T-helper 2 cell treated with Interferon-gamma antibody and Interleukin-4, amounts not matched to agents 5 μg/mL and 100 μg/mL, for 36 hours (primary cell): ENCODE measurements around the gene NFILZ.

ENCODE experiments used
- DNase-seq: peaks from one replicate; pipeline ENCODE4 v3.0.0; 2021; ENCODE audit warnings: low spot score
- H3K27ac Mint-ChIP-seq: one replicate; pipeline ENCODE4 v1.8.0; 2021; ENCODE audit warnings: mild to moderate bottlenecking, mixed read lengths
- H3K27me3 Mint-ChIP-seq: one replicate; pipeline ENCODE4 v1.8.0; 2021; ENCODE audit warnings: low read depth, mixed read lengths
- H3K36me3 Mint-ChIP-seq: one replicate; pipeline ENCODE4 v1.8.0; 2021; ENCODE audit warnings: low read depth, mixed read lengths
- H3K4me1 Mint-ChIP-seq: one replicate; pipeline ENCODE4 v1.8.0; 2021; ENCODE audit warnings: low read depth, mixed read lengths
- H3K4me3 Mint-ChIP-seq: one replicate; pipeline ENCODE4 v1.8.0; 2022; ENCODE audit warnings: mild to moderate bottlenecking, moderate library complexity, mixed read lengths
- H3K9me3 Mint-ChIP-seq: one replicate; pipeline ENCODE4 v1.8.0; 2021; ENCODE audit warnings: mixed read lengths

The NFILZ gene, protein sequence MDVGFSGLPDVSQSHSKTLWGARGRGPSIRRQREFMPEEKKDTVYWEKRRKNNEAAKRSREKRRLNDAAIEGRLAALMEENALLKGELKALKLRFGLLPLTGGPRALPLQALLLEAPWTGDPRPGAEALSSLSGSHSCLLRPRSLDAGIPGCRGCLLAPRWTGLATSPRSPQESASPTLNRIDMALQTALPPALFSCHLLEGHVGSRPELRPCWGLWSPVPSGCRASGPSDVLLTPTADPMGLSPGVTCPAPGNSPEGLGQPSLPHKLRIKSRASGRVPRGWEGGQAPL

DNA sequence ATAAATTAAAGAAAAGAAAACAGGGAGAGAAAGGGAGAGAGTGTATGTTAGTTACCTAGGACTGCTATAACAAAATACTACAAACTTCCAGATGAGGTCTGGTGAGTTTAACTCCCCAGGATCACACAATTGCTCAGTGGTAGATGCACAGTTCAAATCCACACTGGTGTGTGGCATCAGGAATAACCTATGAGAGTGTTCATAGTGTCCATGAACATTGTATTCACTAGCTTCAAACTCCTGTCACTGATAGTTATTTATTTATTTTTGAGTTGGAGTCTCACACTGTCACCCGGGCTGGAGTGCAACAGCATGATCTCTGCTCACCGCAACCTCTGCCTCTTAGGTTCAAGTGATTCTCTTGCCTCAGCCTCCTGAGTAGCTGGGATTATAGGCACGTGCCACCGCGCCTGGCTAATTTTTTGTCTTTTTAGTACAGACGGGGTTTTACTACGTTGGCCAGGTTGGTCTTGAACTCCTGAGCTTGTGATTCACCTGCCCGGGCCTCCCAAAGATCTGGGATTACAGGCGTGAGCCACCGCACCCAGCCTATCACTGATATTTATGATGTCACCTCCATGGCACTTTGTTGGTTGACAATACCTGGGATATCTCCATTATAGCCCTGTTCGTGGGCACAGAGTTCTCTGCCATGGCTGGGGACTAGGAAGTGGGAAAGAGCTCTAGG lies at the start of gene NFILZ:
TSS of gene NFILZ (plus strand) at position 638 of the 688 bp plus-strand sequence. CDS start 46,133 bp downstream, outside the sequence.
- no peak for DNase-seq
- peaks cover 2% of the 10 kb centered on the region for H3K4me1 Mint-ChIP-seq
- no peak within 1 kb of the TSS for H3K27ac Mint-ChIP-seq
- H3K27me3 Mint-ChIP-seq = no peaks in the 10 kb centered on the region
- no peaks in the 10 kb centered on the region for H3K36me3 Mint-ChIP-seq
- no peaks in the 10 kb centered on the region for H3K9me3 Mint-ChIP-seq
- no peak within 1 kb of the TSS for H3K4me3 Mint-ChIP-seq

DNA sequence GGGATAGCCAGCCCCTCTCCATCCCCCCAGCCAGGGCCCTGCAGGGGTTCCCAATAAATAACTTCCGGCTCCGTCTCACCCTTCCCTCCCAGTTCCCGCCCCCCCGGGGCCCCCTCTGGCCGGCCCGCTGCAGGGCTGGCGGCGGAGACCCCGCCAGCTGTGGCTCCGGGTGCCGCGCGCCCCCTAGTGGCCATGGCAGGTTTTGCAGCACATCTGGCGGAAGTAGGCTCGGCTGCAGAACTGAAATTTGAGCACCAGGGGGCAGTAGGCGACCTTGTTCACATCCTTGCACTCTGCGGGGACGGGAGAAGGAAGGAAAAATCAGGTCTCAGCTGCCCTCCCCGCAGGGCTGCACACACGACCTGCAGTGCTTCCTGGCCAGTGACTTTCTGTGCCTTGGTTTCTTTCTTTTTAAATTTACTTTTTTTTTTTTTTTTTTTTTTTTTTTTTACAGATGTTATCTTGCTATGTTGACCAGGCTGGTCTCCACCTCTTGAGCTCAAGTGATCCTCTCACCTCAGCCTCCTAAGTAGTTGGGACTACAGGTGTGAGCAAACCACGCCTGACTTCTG lies 49.6 kb upstream of the NFILZ start:
- H3K27ac Mint-ChIP-seq = no peak overlapping the region
- H3K9me3 Mint-ChIP-seq = no peaks in the 10 kb centered on the region
- H3K4me1 Mint-ChIP-seq = peaks cover 9% of the 10 kb centered on the region
- H3K4me3 Mint-ChIP-seq = no peak overlapping the region
- peaks cover 7% of the 10 kb centered on the region for H3K36me3 Mint-ChIP-seq
- DNase-seq = peak; percentile 79
- H3K27me3 Mint-ChIP-seq = peaks cover 2% of the 10 kb centered on the region

DNA sequence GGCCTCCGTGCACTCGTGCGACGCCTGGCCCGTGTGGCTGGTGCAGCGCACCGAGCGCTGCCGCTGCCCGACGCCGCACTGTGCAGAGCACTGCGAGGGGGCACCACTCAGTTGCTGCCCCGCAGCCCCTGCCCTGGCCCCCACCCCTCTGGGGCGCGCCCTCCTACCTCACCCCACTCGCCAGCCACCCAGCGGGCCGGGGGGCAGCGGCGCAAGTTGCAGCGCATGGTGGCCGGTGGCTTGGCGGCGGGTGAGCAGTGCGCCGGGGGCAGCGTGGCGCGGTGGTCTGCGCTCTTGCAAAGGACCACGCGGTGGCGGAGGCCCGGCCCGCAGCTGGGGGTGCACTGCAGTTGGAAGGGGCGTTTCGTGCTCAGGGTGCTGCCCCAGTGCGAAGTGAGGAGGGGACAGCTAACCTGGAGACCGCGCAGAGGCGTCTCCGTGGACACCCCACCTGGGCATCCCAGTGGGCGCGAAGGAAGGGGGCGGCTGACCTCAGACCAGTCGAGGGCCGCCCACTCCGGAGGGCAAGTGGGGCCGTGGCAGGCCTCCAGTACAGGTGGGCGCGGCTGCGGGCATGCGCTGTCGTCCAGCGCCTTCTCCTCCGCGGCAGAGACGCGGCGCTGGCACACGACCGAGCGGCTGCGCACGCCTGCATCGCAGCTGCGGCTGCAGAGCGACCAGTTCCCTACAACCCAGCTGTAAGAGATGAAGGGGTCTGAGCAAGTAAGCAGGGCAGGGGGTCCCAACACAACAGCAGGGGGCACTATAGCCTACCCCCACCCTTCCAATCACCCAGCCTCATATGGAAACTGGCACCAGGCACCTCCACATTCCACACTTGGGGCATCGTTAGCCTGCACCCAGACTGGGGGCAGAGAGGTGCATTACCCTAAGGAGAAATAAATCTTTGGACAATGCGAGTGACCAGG lies 45.2 kb upstream of the NFILZ start:
- Mint-ChIP-seq H3K27ac (no peak overlapping the region), H3K4me1 (no peaks in the 10 kb centered on the region), H3K4me3 (no peak overlapping the region), H3K27me3 (no peaks in the 10 kb centered on the region), H3K9me3 (no peaks in the 10 kb centered on the region), H3K36me3 (no peaks in the 10 kb centered on the region)
- DNase-seq = no peak

DNA sequence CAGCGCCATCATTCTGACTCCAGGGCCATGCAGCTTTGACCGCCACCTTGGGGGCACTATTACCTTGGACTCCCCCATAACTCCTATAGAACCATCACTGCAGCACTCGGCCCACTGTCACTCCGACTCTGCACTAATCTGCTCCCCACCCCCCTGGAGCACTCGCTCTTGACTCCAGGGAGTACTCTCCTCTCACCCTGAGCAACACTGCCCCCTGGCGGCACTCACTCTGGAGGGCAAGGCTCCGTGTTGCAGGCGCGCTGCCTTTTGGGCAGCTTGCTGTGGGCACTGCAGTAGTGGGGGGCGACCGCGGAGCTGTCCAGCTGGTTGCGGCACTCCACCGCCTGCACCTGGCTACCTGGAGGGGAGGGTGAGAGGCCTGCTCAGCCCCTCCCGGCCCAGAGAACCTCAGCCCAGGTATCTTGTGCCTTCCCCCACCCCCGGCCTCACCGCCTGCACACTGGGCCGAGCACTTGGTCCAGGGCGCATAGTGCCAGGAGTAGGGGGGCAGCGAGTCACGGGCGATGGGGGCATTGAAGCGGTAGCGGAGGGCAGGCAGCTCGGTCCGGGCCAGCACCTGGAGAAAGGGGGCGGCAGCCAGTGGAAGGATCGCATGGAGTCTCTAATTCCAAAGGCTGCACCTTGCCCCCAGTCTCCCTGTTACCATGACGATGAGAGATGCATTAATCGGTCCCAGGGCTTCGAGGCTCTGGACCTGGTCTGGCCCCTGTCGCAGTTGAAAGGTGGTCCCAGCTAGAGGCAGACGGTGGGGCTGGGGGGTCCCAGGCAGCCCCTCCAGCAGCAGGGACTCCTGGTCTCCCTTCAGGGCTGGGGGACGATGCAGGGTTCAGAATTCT lies 44.3 kb upstream of the NFILZ start:
- H3K4me3 Mint-ChIP-seq = no peak overlapping the region
- H3K36me3 Mint-ChIP-seq = no peaks in the 10 kb centered on the region
- no peak for DNase-seq
- peaks cover 5% of the 10 kb centered on the region for H3K27me3 Mint-ChIP-seq
- no peak overlapping the region for H3K27ac Mint-ChIP-seq
- H3K4me1 Mint-ChIP-seq = no peaks in the 10 kb centered on the region
- H3K9me3 Mint-ChIP-seq = no peaks in the 10 kb centered on the region

DNA sequence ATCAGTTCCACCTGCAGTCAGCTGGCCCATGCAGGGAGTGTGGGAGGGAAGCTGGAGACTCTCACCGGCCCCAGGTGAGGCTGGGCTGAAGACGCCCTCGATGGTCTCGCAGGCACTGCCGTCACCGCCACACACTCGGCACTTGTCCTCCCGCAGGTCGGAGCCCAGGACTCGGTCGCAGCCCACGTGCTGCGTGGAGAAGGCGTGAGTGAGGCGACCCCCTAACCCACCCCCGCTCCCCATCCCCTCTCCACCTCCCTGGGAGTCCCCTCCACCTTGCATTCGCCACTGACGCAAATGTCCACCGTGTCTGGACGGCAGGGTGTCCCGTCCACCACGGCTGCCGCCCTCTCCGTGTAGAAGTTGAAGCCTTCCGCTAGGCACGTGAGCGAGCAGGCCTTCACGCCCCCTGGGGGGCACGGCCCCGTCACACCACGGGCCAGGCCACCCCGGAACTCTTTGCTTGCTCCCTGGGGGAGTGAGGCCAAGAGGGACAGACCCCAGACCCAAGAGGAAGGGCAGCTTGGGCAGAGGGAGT lies 41.2 kb upstream of the NFILZ start:
- no peaks in the 10 kb centered on the region for H3K36me3 Mint-ChIP-seq
- DNase-seq = no peak
- H3K4me1 Mint-ChIP-seq = peaks cover 9% of the 10 kb centered on the region
- H3K9me3 Mint-ChIP-seq = peaks cover 19% of the 10 kb centered on the region
- H3K27ac Mint-ChIP-seq = no peak overlapping the region
- H3K4me3 Mint-ChIP-seq = no peak overlapping the region
- H3K27me3 Mint-ChIP-seq = peaks cover 20% of the 10 kb centered on the region

DNA sequence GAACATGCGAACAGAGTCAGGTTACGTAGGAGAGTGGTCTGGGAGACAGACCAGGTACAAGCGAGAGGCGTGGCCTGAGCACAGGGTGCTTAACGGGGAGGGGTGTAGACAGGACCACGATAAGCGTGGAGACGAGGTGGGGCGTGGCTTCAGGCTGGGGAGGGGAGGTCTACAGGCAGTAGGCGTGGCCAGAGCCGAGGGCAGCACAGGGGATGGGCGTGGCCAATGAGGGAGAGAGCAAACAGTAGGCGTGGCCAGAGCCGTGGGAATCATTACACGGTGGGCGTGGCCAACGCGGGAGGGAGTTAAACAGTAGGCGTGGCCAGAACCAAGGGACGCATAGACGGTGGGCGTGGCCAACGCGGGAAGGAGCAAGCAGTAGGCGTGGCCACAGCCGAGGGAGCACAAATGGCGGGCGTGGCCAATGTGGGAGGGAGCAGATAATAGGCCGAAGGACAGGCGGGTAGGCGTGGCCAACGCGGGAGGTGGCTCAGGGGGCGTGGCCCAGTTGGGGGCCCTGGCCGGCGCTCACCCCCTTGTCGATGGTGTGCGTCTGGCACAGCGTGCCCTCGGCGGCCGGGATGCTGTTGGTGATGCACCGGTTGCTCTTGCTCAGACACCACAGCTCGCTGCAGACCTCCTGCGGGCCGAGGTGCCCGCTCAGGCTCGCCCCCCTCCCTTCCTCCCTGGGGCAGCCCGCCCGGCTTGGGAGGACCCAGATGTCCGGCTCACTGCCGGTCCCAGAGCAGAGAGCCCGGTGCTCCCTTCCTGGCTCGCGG lies 38.0 kb upstream of the NFILZ start:
- H3K4me1 Mint-ChIP-seq = peaks cover 9% of the 10 kb centered on the region
- DNase-seq = peak; percentile 74
- peak overlapping the region; percentile 42 for H3K27ac Mint-ChIP-seq
- H3K36me3 Mint-ChIP-seq = no peaks in the 10 kb centered on the region
- H3K4me3 Mint-ChIP-seq = peak overlapping the region; percentile 72
- peaks cover 20% of the 10 kb centered on the region for H3K27me3 Mint-ChIP-seq
- H3K9me3 Mint-ChIP-seq = peaks cover 26% of the 10 kb centered on the region

DNA sequence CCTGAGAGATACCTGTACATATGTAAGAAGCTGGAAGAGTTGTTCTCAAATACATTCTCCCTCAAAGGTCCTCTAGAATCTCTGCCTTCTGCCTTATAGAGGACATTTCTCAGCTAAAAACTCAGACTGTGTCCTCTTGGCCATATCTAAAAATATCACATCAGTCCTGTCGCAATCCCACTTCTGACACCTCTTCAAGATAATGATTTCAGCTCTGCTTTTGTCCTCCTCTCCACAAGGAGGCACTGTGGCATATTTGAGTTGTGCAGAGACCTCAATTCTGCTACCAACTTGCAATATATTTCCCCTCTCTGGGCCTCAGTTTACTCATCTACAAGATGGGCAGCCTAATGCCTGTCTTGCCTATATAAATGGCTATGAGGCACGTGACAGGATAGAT lies 36.5 kb upstream of the NFILZ start:
- no peak for DNase-seq
- Mint-ChIP-seq H3K4me3 (no peak overlapping the region), H3K9me3 (peaks cover 26% of the 10 kb centered on the region), H3K4me1 (peaks cover 9% of the 10 kb centered on the region), H3K27me3 (peaks cover 20% of the 10 kb centered on the region), H3K36me3 (no peaks in the 10 kb centered on the region), H3K27ac (no peak overlapping the region)

DNA sequence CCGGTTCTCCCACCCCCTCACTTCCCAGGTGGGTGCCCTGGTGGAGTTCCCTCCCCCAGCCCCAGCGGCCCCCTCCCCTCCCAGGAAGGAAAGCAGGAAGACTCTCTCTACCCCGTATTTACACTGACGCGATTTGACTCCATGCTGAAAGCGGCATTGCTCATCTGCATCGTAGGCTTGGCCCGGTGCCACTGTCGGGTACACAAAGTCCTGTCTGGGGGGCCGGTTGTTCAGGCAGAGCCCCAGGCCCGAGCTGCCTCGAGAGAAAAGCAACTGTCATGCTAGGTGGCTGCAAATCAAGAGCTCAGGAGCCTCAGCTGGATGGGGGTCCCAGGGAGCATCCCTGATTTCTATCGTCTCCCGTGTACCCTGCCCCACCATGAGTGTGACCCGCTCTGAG lies 34.8 kb upstream of the NFILZ start:
- peaks cover 26% of the 10 kb centered on the region for H3K9me3 Mint-ChIP-seq
- H3K36me3 Mint-ChIP-seq = no peaks in the 10 kb centered on the region
- no peak for DNase-seq
- no peak overlapping the region for H3K4me3 Mint-ChIP-seq
- peaks cover 20% of the 10 kb centered on the region for H3K27me3 Mint-ChIP-seq
- no peak overlapping the region for H3K27ac Mint-ChIP-seq
- H3K4me1 Mint-ChIP-seq = peaks cover 9% of the 10 kb centered on the region

DNA sequence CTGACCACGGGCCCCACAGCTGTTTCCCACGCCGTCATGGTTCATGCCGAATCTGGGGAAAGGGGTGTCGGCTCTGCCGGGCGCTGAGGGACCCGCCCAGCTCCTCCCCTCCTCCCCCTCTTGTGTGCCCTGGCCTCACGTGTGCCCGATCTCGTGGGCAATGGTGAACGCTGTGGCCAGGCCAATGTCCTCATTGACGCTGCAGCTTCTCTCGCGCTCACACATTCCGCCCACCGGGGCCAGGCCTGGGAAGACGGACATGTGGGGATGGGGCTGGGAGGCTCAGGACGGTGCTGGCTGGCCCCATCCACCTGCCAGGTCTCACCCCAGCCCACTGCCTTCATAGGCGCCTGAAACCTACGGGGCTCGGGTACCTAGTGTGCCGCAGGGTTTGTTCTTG lies 34.3 kb upstream of the NFILZ start:
- DNase-seq = no peak
- peaks cover 14% of the 10 kb centered on the region for H3K27me3 Mint-ChIP-seq
- H3K9me3 Mint-ChIP-seq = peaks cover 26% of the 10 kb centered on the region

DNA sequence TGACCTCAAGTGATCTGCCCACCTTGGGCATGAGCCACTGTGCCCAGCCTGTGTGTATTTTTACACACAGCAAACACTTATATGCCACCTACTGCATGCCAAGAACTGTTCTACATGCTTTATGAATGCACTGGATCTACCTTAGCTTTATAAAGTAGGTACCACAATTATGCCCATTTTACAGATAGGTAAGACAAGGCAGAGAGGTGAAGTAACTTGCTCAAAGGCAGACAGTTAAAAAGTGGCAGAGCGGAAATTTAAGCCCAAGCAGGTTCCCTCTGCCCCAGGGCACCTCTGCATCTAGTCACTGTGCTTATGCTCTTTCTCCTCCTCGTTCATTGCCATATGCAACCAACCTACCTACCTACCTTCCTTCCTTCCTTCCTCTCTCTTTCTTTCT lies 30.4 kb upstream of the NFILZ start:
- no peak overlapping the region for H3K4me3 Mint-ChIP-seq
- no peaks in the 10 kb centered on the region for H3K4me1 Mint-ChIP-seq
- DNase-seq = no peak
- H3K27ac Mint-ChIP-seq = no peak overlapping the region
- H3K27me3 Mint-ChIP-seq = no peaks in the 10 kb centered on the region
- no peaks in the 10 kb centered on the region for H3K36me3 Mint-ChIP-seq
- peaks cover 3% of the 10 kb centered on the region for H3K9me3 Mint-ChIP-seq

More for the DNA sequence above, 34.3 kb upstream of the NFILZ start:
- peaks cover 9% of the 10 kb centered on the region for H3K4me1 Mint-ChIP-seq
- no peak overlapping the region for H3K27ac Mint-ChIP-seq
- H3K4me3 Mint-ChIP-seq = no peak overlapping the region
- no peaks in the 10 kb centered on the region for H3K36me3 Mint-ChIP-seq

DNA sequence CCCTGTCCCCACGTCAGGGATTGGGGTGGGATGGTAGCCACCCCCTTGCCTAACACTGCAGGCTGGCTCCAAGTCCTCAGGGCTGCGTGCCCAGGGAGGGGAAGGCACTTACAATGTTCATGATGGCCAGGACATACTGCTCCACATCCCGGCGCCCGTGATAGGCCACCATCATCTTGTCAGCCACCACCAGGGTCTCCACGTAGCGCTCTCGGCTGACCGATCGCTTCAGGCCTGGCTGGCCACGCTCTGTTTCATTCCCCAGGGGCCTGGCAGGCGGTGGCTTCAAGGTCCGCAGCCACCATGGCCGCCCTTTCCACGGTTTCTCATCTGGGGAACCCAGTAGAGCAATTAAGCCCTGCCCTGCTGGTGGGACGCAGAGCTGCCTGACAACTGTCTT lies 29.6 kb upstream of the NFILZ start:
- Mint-ChIP-seq H3K36me3 (no peaks in the 10 kb centered on the region), H3K4me3 (no peak overlapping the region), H3K27ac (no peak overlapping the region), H3K27me3 (no peaks in the 10 kb centered on the region), H3K4me1 (no peaks in the 10 kb centered on the region), H3K9me3 (peaks cover 3% of the 10 kb centered on the region)
- DNase-seq = no peak

DNA sequence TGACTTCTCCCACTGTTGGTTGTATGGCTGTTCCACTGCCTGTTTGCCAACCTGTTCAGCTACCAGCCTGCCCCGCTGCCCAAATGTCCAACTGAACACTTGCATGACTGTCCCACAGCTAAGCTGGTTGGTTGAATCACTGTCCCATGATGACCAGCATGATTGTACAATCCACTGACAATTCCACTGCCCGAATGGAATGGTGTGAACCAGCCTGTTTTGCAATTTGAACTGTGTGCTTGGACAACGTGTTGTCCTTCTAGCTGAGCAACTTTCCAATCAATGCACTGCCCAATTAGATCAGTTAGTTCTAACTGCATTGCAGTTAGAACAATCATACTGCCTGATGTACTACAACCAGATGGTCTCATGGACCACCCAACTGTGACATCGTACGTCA lies 28.6 kb upstream of the NFILZ start:
- Mint-ChIP-seq H3K36me3 (no peaks in the 10 kb centered on the region), H3K9me3 (peaks cover 3% of the 10 kb centered on the region), H3K4me3 (no peak overlapping the region), H3K27ac (no peak overlapping the region), H3K4me1 (no peaks in the 10 kb centered on the region), H3K27me3 (no peaks in the 10 kb centered on the region)
- DNase-seq = no peak
